IMR-90 (cell line): ENCODE results near the gene PPP2R1B.

ENCODE experiments used
- CTCF ChIP-seq: conservative IDR thresholded peaks from 2 replicates; pipeline ENCODE4 v1.5.1; 2012; ENCODE audit warnings: mild to moderate bottlenecking, low read depth, low read length, improper control_type of control experiment
- RAD21 ChIP-seq: IDR thresholded peaks from 2 replicates; pipeline ENCODE4 v1.6.1; 2012; ENCODE audit warnings: low read length, improper control_type of control experiment

GRCh38 chr11:111737444-111738210 is 28.6 kb downstream of the PPP2R1B start:
- TF ChIP-seq CTCF (no peak), RAD21 (no peak)
